Upper lobe of left lung (tissue), 6 donors: ENCODE results near the gene SRGAP3. TPM values are rescaled to one million over a fixed set of nuclear protein-coding genes. Genes with fewer than 3 reads are reported as not detected.

Experiments used
- ATAC-seq, 2 donors: fragments of 200-7000 bp; cut with Tn5 transposase; one replicate each; pipeline ENCODE4 v1.9.1; 2022; ENCODE audit warnings: mild to moderate bottlenecking in 2 of 2, moderate library complexity in 2 of 2; ENCODE audit not compliant: low FRiP score in 2 of 2
- DNase-seq, 2 donors: peaks; one replicate each; pipeline ENCODE4 v3.0.0-alpha.2; 2019 to 2020
- H3K27ac ChIP-seq, 4 donors: fragments of 200-600 bp; sonication (generic); one replicate each; pipeline ENCODE4 v1.5.1; 2016 to 2019
- H3K27me3 ChIP-seq, 4 donors: fragments of 200-600 bp; sonication (generic); one replicate each; pipeline ENCODE4 v1.5.1; 2017 to 2019
- H3K36me3 ChIP-seq, 4 donors: fragments of 200-600 bp; sonication (generic); one replicate each; pipeline ENCODE4 v1.5.1; 2016 to 2019
- H3K4me1 ChIP-seq, 4 donors: fragments of 200-600 bp; sonication (generic); one replicate each; pipeline ENCODE4 v1.5.1; 2018 to 2019
- H3K4me3 ChIP-seq, 4 donors: fragments of 200-600 bp; sonication (generic); one replicate each; pipeline ENCODE4 v1.5.1; 2017 to 2019; ENCODE audit warnings: mild to moderate bottlenecking in 2 of 4, moderate library complexity in 1 of 4
- H3K9me3 ChIP-seq, 4 donors: fragments of 200-600 bp; sonication (generic); one replicate each; pipeline ENCODE4 v1.5.1; 2018 to 2019
- CTCF ChIP-seq, 6 experiments: fragments of 450-650 bp in 4 of 6; fragments of 200-600 bp in 2 of 6; sonication (generic) in 2 of 6; IDR thresholded peaks; one replicate each; pipeline ENCODE4 v1.5.1; 2016 to 2019; ENCODE audit warnings: antibody characterized with exemption in 6 of 6
- EP300 ChIP-seq, 4 donors: sonication (generic); formaldehyde crosslinking; IDR thresholded peaks; one replicate each; pipeline ENCODE4 v1.5.1; 2017; ENCODE audit warnings: antibody characterized with exemption in 4 of 4, control low read depth in 2 of 4
- POLR2A ChIP-seq, 4 donors: fragments of 450-650 bp; IDR thresholded peaks; one replicate each; pipeline ENCODE4 v1.5.1; 2016 to 2017; ENCODE audit warnings: antibody characterized with exemption in 4 of 4, mild to moderate bottlenecking in 2 of 4
- POLR2AphosphoS5 ChIP-seq, 2 donors: sonication (generic); formaldehyde crosslinking; IDR thresholded peaks; one replicate each; pipeline ENCODE4 v1.5.1; 2017; ENCODE audit warnings: antibody characterized with exemption in 2 of 2
- WGBS, 2 donors: methylation state at CpG; one replicate each; pipeline ENCODE4 v1.1.5; 2017 to 2018; 5-methylcytosine and 5-hydroxymethylcytosine counted together
- total RNA-seq, 6 donors: library from RNA; depleted of rRNA in 4 of 6; stranded (reverse); fragments of >200 nt in 4 of 6; gene quantifications; one replicate each; pipeline versions ENCODE4 v1.1.0 to v1.2.1, GENCODE V29; 2016 to 2021
- donor health status: DM: no; HTN: no; CAD: no; lungs with moderate emphysema.
- donor health status: DM: no; HTN: yes; CAD: no; lungs with severe emphysema.

Gene SRGAP3
- total RNA-seq, 6 donors from 2014 or later, result 4.6 to 29.6 (median 11.4) TPM

GRCh38 chr3:9271903-9272302 is 22.5 kb upstream of the SRGAP3 start:
- Histone ChIP-seq H3K36me3 (no peaks in the 10 kb centered on the region), H3K27me3 (no peaks in the 10 kb centered on the region), H3K27ac (no peak overlapping the region), H3K4me3 (no peak overlapping the region), H3K9me3 (no peaks in the 10 kb centered on the region), H3K4me1 (no peaks in the 10 kb centered on the region)
- ATAC-seq (no peak), DNase-seq (no peak)
- WGBS, 2 donors, result 53 to 60% methylated on average over 6 of the region's 6 CpGs
- TF ChIP-seq EP300 (IDR thresholded peaks at IDR 0.05), result no peak
- no peak for TF ChIP-seq POLR2A (IDR thresholded peaks at IDR 0.05)
- TF ChIP-seq CTCF (IDR thresholded peaks at IDR 0.05), result no peak
- no peak for TF ChIP-seq POLR2AphosphoS5 (IDR thresholded peaks at IDR 0.05)

- ATAC-seq (no peak), DNase-seq (no peak)
- H3K4me3 ChIP-seq, result no peak overlapping the region
- H3K27me3 ChIP-seq, result no peaks in the 10 kb centered on the region
- H3K4me1 ChIP-seq, result no peaks in the 10 kb centered on the region
- no peak overlapping the region for H3K27ac ChIP-seq
- 83 to 86% methylated on average over 4 of the region's 4 CpGs for WGBS, 2 donors
- H3K36me3 ChIP-seq, result no peaks in the 10 kb centered on the region
- no peaks in the 10 kb centered on the region for H3K9me3 ChIP-seq
- TF ChIP-seq POLR2AphosphoS5 (IDR thresholded peaks at IDR 0.05) (no peak), EP300 (IDR thresholded peaks at IDR 0.05) (no peak), CTCF (IDR thresholded peaks at IDR 0.05) (no peak), POLR2A (IDR thresholded peaks at IDR 0.05) (no peak)
Measured at GRCh38 chr3:9270704-9271103, 21.3 kb upstream of the SRGAP3 start.

GRCh38 chr3:9266716-9267115 is 17.3 kb upstream of the SRGAP3 start:
- no peaks in the 10 kb centered on the region for H3K9me3 ChIP-seq
- no peak overlapping the region for H3K27ac ChIP-seq
- WGBS, 2 donors, result 96 to 98% methylated on average over 3 of the region's 3 CpGs
- no peak overlapping the region for H3K4me3 ChIP-seq
- TF ChIP-seq POLR2AphosphoS5 (IDR thresholded peaks at IDR 0.05) (no peak), EP300 (IDR thresholded peaks at IDR 0.05) (no peak), CTCF (IDR thresholded peaks at IDR 0.05) (no peak), POLR2A (IDR thresholded peaks at IDR 0.05) (no peak)
- no peaks in the 10 kb centered on the region for H3K36me3 ChIP-seq
- DNase-seq (no peak), ATAC-seq (no peak)
- no peaks in the 10 kb centered on the region for H3K27me3 ChIP-seq
- H3K4me1 ChIP-seq, result no peaks in the 10 kb centered on the region

GRCh38 chr3:9260305-9260704 is 10.9 kb upstream of the SRGAP3 start:
- ATAC-seq, result no peak
- 71 to 75% methylated on average over 12 of the region's 12 CpGs for WGBS, 2 donors
- TF ChIP-seq CTCF (IDR thresholded peaks at IDR 0.05) (no peak), POLR2A (IDR thresholded peaks at IDR 0.05) (no peak), POLR2AphosphoS5 (IDR thresholded peaks at IDR 0.05) (no peak), EP300 (IDR thresholded peaks at IDR 0.05) (no peak)
- Histone ChIP-seq H3K9me3 (peaks cover 0 to 9% (median 0%) of the 10 kb centered on the region in 4 donors), H3K36me3 (no peaks in the 10 kb centered on the region), H3K27ac (no peak overlapping the region), H3K4me3 (no peak overlapping the region), H3K27me3 (no peaks in the 10 kb centered on the region), H3K4me1 (no peaks in the 10 kb centered on the region)
- DNase-seq, result no peak

- no peaks in the 10 kb centered on the region for H3K4me1 ChIP-seq
- no peaks in the 10 kb centered on the region for H3K27me3 ChIP-seq
- H3K9me3 ChIP-seq, result peaks cover 0 to 9% (median 0%) of the 10 kb centered on the region in 4 donors
- no peak overlapping the region for H3K4me3 ChIP-seq
- DNase-seq (no peak), ATAC-seq (no peak)
- H3K27ac ChIP-seq, result no peak overlapping the region
- 90 to 98% methylated on average over 2 of the region's 2 CpGs for WGBS, 2 donors
- H3K36me3 ChIP-seq, result no peaks in the 10 kb centered on the region
- TF ChIP-seq POLR2AphosphoS5 (IDR thresholded peaks at IDR 0.05) (no peak), EP300 (IDR thresholded peaks at IDR 0.05) (no peak), CTCF (IDR thresholded peaks at IDR 0.05) (no peak), POLR2A (IDR thresholded peaks at IDR 0.05) (no peak)
Measured at GRCh38 chr3:9257092-9257491, 7.6 kb upstream of the SRGAP3 start.
